Limb (tissue), 2 donors: ENCODE data around the gene KSR1.
A peak's percentile ranks its signal among the peaks of the same experiment; 100 is the strongest.

Experiments used
- DNase-seq, 2 donors: peaks; one replicate each; pipeline ENCODE4 v3.0.0-alpha.2; 2016; ENCODE audit errors: extremely low spot score in 2 of 2

The KSR1 gene

DNA sequence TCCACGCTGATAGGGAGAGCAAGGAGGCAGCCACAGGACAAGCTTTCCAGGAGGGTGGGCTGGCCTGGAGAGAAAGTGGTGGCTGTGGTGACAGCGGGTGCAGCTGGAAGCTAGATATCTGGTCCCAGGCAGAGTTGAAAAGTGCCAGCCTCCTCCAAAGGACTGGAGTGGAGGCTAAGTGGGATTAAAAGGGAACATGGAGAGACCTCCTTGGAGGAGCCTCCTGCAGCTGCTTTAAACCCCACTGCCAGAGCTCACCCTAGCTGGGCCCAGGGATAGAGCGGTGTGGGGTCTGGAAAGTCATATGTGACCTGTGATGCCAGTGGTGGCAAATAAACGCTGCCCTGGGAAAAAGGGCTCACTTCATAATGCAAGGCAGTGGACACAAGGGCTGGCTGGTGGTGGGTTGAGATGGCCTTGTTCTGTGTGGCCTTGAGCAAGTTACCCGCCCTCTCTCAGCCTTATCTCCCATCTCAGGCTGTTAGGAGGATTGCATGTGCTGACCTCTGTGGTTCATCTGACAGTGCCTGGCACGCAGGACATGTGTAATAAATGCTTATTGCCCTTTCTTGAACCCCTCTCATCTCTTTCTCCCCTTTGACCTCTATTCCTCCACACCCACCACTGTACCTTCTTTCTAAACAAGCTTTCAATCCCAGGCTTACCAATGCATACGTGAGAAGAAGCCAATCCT lies 113.8 kb downstream of the KSR1 start:
- DNase-seq: no peak

DNA sequence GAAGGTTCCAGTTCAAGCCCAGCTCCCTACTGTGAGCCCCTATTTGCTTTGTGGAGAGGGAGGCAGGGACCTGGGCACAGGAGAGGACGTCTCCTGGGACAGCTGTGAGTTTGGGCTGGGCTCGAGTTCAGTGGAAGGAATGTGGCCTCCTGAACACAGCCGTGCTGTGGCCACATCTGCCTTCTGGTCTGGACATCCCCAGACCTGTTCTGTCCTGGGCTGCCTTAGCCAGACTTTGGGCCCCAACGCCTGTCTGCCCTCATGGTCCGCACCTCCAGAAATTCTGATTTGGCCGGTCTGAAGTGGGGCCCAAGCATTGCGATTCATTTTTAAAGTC lies 114.3 kb downstream of the KSR1 start:
- no peak for DNase-seq

DNA sequence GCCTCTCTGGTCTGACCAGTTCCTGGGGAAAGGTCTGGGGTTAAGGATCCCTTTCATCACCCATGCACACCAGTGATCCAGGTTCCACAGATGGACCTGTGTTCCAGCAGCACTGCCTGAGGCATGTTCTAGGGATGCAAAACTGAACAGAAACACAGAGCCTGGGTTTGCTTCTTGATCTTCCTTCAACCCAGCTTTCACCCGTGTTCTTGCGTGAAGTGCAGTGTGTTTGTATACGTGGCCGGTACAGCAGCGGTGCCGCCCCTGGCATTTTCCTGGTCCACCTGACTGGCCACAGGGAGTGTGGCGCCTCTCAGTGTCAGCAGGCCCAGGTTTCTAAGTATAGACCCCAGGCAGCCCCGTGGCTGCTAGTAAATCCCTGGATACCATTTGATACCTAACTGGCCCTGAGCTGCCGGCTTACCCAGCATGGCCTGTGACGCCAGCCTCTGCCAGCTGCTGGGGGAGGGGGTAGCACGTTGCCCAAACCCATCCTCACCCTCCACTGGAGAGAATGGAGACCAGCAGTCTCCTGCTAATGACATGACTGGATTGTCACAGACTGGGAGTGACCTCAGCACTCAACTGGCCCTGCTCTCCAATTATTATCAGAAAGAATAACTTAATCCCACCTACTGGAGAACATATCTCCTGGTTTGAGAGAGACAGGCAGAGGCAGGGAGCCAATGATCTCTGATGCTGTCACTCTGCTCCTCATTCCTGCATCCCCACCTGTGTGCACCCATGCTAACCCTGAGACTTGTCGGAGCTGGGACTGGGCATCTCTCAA lies 115.5 kb downstream of the KSR1 start:
- no peak for DNase-seq

- no peak for DNase-seq
These were observed 116.4 kb downstream of the KSR1 start for GRCh38 chr17:27572665-27573064.

DNA sequence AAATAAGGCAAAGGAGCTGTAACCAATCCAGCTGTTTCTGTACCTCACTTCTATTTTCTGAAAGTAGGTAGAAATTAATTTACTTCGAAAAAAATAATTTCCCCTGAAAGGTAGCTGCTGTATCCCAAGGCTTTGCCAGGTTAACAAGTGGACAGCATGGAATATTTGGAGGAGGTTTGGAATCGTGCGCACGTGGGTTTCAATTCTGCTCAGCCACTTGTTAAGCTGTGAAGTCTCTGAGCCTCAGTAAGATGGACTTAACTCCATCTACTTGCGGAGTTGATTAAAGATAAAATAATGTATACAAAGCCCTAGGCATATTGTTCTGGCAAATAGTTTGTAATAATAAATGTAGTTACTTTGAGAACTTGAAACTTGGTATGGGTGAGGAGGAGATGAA lies 117.3 kb downstream of the KSR1 start:
- DNase-seq: no peak

DNA sequence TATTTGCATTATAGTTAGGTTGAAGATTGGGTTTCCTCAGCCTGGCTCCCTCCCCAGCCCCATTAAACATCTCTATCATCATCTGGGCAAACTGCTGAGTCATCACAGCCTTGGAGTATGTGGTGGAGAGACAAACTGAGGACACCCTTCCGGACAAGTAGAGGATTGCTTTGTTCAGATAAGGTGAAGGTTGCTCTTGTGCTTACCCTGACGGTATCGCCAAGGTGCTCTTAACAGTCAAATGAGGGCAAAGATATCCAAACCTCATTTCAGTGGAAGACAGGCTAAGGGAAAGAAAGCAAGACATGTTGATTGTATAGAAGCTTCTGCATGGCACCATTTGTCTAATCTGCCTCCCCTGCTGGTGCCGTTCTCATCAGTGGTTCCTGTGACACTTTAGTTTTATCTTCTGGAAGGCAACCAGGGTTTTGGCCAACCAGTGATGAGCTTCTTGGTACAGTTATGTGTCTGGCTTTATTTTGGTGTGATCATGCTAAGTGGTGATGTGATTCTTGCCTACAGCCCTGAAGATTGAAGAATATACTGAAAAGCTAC lies 117.8 kb downstream of the KSR1 start:
- DNase-seq: no peak

GRCh38 chr17:27575096-27575911 lies 119.1 kb downstream of the KSR1 start:
- DNase-seq: no peak

DNA sequence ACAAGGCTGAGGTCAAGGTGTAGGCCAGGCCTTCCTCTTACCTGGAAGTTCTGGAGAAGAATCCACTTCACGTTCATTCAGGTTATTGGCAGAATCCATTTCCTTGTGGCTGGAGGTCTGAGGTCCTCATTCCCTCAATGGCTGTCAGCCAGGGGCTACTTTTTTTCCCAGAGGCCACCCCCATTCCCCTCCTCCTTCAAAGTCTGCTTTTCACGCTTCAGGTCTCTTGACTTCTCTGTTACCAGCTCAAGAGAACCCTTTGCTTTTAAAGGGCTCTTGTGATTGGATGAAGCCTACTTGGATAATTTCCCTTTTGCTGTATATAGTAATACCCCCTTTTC lies 119.6 kb downstream of the KSR1 start:
- DNase-seq: no peak

DNA sequence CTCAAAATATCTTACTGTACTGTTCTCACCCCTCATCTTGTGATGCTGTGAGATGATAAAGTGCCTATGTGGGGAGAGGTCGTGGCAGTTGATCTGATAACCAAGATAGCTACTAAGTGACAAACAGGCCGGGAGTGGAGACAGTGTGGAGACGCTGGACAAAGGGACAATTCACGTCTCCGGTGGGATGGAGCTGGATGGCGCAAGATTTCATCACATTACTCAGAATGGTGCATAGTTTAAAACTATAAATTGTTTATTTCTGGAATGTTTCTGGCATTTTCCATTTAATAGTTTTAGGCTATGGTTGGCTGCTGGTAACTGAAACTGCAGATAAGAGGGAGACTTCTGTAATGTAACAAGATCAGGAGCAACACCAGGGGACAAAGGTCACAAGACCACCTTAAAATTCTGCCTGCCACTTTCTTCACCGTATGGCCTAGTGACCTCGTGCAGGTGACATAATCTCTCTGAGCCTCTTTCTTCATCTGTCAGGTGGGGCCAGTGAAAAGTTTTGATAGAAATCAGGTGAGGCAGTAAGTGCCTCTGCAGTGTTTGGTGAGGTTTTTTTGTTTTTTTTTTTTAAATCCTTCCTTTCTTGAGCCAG lies 120.3 kb downstream of the KSR1 start:
- no peak for DNase-seq

- peak in 1 of 2 donors; percentile 64 for DNase-seq
These were observed 121.0 kb downstream of the KSR1 start for GRCh38 chr17:27577121-27577761.

DNA sequence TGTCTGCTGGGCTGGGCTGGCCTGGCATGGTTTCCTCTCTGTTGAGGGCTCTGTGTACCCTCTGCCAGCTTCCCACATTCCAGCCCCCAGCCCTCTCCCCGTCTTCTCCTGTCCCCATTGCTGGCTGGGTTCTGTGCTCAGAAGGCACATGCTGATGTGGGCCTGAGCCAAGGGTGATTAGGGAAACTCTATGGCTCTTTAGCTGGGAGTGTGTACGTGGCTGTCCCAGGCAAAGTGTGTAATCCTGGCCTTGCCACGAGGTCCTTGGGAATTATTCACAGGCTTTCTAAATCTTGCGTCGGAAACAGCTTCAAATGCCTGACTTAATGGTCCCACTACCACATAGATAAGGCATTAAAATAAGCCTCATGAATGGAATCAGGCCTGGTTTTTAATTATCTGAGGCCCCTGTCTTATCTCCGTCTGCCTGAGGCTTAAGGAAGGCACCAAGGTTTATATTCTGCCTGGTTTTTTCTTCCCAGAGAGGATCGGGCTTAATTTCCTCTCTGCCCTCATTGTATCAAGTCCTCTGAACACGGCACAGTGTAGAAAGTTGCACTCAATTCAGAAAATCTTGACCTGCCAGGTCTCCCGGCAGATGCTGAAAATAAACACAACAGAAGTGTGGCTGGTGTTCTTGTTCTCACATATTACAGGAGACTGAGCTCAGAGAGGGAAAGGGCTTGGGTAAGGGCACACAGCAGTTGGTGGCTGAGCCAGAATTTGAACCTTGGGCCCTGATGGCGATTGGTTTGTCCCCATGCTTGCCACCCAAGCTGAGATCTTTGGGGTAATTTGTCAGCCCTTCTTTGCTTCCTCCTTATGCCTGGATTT lies 121.9 kb downstream of the KSR1 start:
- DNase-seq: no peak

GRCh38 chr17:27578718-27579085 lies 122.5 kb downstream of the KSR1 start:
- no peak for DNase-seq

- DNase-seq: no peak
These were observed 123.1 kb downstream of the KSR1 start for GRCh38 chr17:27579304-27579703.

- no peak for DNase-seq
These were observed 123.7 kb downstream of the KSR1 start for GRCh38 chr17:27579897-27580321.

DNA sequence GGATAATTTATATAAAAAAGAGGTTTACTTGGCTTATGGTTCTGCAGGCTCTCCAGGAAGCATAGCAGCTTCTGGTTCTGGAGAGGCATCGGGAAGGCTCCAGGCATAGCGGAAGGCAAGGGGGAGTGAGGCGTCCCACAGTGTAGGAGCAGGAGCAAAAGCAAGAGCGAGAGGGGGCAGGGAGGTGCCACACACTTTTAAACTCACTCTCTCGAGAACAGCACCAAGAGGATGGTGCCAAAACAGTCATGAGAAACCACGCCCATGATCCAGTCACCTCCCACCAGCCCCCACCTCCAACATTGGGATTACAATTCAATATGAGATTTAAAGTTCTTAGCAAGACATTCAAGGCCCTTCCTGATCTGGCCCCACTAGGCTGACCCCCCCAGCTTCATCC lies 124.8 kb downstream of the KSR1 start:
- DNase-seq: no peak

- DNase-seq: no peak
These were observed 126.4 kb downstream of the KSR1 start for GRCh38 chr17:27582696-27583095.

DNA sequence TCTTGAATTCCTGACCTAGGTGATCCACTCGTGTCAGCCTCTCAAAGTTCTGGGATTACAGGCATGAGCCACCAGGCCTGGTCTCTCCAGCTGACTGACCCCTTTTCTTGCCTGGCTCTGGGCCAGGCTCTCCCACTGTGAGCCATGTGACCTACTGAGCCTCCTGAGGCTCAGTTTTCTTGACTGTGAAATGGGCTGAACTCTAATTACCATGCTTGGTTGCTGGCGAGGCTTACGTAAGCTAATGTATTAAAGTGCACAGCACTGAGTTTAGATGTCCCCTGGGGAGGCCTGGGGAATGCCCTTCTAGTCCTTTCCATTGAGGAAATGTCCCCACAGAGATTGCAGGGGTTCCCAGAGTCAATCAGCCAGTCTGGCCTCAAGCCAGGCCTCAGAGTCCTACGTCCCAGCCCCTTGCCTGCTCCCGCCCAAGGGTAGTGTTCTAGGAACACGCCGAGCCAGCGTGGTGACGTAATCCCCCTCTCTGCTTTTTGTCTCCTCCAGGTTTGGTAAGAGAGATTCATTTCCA lies 129.0 kb downstream of the KSR1 start:
- DNase-seq: no peak

DNA sequence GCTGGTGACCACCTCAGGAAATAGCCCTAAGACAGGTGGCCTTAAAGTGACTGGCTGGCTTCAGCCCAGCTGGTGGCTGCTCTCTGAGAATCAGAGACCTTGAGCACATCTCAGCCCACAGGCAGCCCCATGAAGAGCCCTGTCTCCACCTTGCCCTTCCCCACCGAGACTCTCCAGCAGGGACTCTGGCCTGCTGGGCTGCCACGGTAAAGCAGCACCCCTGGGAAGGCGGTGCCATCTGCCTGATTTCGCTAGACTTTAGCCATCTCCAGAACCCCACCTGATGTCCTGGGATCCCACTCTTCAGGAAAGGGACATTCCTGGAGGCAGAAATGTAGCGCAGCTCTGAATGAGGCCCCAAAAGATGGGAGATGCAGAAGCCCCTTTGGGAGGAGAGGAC lies 129.5 kb downstream of the KSR1 start:
- DNase-seq: no peak

DNA sequence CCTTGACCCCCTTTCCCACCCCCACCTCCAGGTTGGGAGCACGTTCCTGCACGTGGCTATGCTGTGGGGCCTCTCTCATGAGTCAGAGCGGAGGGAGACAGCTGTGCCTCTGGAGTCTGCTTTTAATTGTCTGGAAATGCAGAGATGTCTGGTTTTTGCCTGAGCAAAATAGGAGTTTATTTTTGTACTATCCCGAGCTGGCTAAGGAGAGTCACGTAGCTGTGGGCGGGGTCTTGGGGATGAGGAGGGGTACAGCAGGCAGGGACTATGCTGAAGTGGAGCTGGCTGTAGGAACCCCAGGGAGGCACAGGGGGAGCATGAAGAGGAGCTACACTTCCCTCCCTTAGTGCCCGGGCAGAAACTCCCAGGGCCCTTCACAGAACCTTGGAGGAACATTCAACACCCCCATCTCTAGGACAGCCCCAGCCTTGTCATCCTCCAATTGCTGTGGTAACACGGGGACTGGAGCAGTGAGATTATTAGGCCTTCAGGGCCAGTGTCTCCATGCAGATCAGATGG lies 130.0 kb downstream of the KSR1 start:
- peak in 1 of 2 donors; percentile 48 for DNase-seq

DNA sequence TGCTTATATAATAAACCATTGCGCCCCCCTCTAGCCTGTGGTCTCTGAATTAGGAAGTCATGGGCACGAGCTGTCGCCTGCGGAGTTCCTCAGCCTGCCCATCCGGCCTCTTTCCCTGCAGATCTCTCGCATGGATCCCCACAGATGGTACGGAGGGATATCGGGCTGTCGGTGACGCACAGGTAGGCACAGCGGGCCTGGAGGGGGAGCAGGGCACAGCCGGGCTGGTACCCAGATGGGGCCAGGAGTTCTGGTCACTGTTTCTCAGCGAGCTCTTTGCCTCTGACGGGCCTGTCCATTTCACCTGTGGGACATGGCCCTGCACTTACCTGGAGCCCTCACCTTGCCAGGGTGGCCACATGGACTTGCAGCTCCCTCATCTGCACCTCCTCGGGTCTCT lies 132.1 kb downstream of the KSR1 start:
- no peak for DNase-seq
